NCI-H1048 (cell line): ENCODE results near the gene CNNM1.

Experiments
- DNase-seq: peaks from one replicate; lab custom pipeline; 2025; lab: John Stamatoyannopoulos, UW

The CNNM1 gene

DNA sequence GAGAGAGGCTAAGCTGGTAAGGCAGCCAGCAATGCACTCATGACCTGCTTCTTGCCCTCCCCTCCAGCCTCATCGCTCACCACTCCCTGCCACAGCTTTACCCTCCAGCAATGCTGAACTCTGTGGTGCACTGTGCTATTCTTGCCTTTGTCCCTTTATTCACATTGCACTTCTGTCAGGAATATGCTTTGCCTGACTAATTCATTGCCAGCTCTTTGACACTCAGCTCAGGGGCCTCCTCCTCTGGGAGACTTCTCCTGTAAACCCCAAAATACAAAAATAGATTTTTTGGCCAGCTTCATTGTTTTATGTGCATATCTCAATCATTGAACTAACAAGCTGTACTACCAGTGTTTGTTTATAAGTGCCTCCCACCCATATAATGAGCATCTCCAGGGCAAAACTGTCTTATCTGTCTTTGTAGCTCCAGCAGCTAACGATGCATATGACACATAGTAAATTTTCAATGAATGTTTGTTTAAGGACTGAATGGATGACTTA is 8.2 kb downstream of the CNNM1 start:
- no peak for DNase-seq

GRCh38 chr10:99337901-99338300 is 8.7 kb downstream of the CNNM1 start:
- no peak for DNase-seq

GRCh38 chr10:99339077-99339476 is 9.9 kb downstream of the CNNM1 start:
- DNase-seq, result no peak

DNA sequence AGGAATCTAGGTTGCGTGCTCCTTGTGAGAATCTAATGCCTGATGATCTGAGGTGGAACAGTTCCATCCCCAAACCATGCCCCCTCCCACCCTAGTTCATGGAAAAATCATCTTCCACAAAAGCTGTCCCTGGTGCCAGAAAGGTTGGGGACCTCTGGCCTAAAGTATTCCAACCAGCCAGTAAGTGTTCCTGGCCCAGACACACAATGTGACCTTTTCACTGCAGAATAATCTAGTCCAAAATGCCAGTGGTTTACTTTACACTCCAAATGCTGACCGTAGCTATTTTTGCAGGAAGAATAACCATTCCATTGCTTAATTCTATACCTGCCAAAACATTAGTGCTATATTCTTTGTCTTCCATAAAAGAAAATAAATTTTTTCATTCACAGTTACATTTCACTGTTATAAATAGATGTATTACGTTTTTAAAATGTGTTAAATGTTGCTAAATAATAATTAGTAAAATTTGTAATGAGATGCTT is 10.4 kb downstream of the CNNM1 start:
- no peak for DNase-seq

GRCh38 chr10:99340650-99341049 is 11.5 kb downstream of the CNNM1 start:
- no peak for DNase-seq

GRCh38 chr10:99341248-99341647 is 12.1 kb downstream of the CNNM1 start:
- no peak for DNase-seq

DNA sequence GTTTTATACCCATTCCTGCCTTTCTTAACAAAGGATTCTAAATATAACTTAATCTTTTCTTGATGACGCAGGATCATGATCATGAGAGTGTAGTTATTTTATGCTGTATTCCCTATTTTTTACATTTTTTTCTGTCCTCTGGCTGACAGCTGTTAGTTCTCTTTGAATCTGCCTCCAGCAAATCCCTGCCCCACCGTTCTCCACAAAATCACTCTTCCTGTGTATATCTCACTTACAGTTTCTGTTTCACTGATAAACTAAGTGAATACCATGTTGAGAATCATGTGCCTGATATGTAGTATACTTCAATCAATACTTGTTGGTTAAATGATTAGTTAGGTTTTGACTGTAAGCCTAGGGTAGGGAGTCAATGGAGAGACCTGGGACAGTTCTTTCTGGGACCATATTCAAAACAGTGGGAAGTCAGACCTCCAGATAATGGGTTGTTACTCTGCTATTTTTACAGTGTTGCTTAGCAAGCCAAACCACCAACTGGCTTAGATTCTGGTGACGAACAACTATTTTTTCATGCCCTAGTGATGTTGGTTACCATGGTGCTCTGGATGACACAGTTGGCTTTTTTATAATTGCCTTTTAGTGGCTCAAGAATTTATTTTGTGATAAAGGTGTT is 12.8 kb downstream of the CNNM1 start:
- DNase-seq, result no peak

DNA sequence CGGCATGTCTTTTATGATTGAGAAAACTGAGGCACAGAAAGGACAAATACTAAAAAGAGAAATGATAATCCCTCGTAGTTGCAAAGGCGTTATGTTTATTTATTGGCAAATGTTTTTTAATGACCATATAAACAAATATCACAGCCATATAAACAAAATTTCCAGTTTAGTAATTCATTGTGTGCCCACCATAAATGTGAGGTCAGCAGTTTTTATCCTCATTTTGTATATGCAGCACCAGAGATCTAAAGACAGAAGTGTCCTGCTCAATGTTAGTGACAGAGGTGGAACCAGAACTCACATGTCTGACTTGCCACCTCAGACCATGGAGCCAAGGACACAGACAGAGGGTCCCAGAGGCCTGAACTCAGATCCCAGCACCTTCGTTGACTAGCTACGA is 14.1 kb downstream of the CNNM1 start:
- DNase-seq, result no peak

GRCh38 chr10:99344715-99345114 is 15.6 kb downstream of the CNNM1 start:
- no peak for DNase-seq

DNA sequence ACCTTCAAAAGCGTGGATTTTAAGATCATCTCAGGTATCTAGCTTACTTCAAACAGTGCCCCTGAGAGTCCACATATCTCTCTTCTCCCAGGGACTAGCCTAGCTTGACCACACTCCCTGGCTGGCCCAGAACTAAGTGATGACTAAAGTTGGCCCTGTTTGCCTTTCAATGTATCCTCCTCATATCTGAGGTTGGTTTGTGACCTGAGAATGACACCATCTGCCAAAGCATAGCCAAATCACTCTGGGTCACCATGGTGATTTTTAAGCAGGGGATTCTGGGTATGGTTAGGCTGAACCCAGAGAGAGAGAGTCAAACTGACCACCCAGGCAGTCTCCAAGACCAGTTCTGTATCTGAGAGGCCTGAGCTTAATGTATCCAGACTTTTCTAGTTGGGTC is 16.2 kb downstream of the CNNM1 start:
- no peak for DNase-seq

- no peak for DNase-seq
Observed at GRCh38 chr10:99346247-99346646, 17.1 kb downstream of the CNNM1 start.

- no peak for DNase-seq
Observed at GRCh38 chr10:99347672-99348071, 18.5 kb downstream of the CNNM1 start.

GRCh38 chr10:99353182-99353581 is 24.0 kb downstream of the CNNM1 start:
- DNase-seq, result no peak

DNA sequence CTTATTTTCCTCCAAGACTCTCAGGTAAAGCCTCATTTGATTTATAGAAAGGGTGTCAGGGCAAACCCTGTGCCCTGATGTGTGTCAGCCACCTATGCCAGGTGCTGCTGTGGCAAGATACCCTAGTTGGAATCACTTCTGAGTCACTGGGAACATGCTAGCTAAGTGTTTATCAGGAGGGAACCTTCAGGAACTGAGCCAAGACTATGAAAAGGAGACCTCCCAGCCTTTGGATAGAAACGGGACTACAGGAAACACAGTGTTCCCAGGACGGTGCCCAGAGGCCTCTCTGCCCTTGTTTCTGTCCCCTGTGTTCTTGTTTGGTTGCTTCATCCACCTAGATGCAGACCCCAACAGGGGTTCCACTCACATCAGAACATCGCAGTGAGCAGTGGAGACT is 28.5 kb downstream of the CNNM1 start:
- DNase-seq, result no peak

- DNase-seq, result no peak
Observed at GRCh38 chr10:99358101-99358500, 28.9 kb downstream of the CNNM1 start.

GRCh38 chr10:99360934-99361333 is 31.8 kb downstream of the CNNM1 start:
- no peak for DNase-seq

DNA sequence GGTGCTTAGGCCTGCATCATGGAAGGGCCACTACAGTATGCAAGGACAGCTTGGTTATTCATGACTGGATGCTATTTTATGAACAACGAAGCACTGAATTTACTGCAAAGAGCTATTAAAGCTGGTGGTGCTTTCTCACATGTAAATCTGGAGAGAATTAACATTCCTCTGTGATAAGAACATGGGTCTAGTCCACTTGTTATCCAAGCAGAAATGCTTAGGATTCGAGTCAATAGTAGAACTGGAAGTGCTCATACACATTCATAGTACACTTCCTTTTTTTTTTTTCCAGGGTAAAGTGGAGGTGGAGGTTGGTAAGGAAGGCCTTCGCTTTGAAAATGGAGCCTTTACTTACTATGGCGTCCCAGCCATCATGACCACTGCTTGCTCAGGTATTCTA is 35.0 kb downstream of the CNNM1 start:
- DNase-seq, result no peak

DNA sequence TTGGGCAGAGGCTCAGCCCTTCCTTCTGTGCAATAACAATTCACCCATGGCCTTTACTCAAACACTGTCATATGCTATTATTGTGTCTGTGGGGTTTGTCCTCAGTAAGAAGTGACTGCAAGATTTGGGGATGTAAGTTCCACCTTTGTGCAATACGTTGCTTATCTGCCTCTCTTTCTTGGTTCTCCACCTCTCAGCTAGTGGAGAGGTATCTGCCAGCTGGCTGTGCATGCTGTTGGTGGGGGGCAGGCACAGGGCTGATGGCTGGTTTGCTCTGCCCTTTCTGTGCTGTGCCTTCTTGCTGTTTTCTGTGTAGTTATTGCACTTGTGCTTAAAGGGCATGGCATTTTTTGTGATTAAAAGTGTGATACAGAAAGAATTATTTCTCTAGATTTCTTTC is 36.2 kb downstream of the CNNM1 start:
- no peak for DNase-seq

GRCh38 chr10:99365736-99366135 is 36.6 kb downstream of the CNNM1 start:
- DNase-seq, result no peak

DNA sequence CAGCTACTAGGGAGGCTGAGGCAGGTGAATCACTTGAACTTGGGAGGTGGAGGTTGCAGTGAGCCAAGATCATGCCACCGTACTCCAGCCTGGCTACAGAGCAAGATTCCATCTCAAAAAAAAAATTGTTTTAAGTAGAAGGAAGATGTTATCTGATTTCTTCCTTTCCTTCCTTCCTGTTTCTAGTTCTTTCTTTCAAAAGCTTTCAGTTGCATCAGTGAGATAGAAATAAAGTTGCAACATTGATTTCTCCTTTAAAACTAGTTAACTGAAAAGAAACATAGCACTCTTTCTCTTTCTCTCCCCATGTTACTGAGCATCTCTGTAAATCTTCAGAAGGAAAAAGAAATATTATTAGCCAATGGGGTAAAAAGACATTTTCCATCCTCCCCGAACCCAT is 37.5 kb downstream of the CNNM1 start:
- DNase-seq, result no peak

- DNase-seq, result no peak
Observed at GRCh38 chr10:99368646-99369045, 39.5 kb downstream of the CNNM1 start.

DNA sequence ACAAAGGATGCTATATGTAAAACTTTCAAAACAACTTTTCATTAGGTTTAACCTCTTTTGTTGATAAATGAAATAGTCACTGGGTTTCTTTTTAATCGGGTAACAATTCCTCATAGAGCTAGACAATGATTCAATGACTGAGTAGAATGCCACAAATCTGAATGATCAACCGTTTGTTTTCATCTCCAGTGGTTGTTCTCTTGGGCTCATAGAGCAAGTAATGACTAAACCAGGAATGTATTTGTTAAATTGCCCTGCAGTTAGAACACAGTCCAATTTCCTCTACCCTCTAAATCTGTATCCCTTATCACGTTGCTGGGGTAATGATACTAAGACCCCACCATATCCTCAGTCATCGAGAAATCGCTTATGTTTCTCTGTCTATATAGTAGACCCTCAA is 40.0 kb downstream of the CNNM1 start:
- DNase-seq, result no peak

DNA sequence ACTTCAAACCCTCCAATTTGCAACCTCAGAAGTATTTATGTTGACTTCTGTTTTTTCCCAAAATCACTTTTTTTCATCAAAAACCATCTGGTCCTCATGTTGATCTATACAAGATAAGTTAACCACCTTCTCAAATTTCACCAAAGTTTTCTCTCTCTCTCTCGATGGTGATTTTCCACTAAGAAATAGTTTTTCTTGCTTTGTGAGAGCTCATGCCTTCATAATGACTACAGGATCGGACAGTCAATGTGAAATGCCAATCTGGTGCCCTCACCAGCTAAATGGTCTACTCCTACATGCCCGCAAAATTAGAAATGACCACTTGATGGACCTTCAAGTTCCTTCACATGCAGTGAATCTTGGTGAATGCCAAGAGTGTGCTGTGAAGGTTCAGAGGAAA is 40.4 kb downstream of the CNNM1 start:
- no peak for DNase-seq

DNA sequence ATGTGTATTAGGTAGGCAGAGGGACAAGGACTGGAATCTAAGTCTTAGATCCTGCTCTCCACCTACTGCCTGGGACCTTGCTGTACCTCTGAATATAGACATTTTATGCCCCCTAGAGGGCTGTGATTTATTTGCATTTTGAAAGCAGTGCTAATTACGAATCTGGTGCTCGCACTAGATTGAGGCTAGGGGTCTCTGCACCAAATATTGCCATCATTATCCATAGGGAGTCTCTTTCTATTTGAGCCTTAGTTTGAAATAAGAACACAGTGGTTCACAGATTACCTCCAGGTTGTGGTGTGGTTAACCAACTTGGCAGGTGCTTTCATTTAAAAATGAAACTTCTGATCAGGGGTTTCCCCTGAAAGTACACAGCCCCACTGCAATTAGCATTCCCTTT is 41.8 kb downstream of the CNNM1 start:
- no peak for DNase-seq
